ENCODE data around the gene ZNF276.

The ZNF276 gene

DNA sequence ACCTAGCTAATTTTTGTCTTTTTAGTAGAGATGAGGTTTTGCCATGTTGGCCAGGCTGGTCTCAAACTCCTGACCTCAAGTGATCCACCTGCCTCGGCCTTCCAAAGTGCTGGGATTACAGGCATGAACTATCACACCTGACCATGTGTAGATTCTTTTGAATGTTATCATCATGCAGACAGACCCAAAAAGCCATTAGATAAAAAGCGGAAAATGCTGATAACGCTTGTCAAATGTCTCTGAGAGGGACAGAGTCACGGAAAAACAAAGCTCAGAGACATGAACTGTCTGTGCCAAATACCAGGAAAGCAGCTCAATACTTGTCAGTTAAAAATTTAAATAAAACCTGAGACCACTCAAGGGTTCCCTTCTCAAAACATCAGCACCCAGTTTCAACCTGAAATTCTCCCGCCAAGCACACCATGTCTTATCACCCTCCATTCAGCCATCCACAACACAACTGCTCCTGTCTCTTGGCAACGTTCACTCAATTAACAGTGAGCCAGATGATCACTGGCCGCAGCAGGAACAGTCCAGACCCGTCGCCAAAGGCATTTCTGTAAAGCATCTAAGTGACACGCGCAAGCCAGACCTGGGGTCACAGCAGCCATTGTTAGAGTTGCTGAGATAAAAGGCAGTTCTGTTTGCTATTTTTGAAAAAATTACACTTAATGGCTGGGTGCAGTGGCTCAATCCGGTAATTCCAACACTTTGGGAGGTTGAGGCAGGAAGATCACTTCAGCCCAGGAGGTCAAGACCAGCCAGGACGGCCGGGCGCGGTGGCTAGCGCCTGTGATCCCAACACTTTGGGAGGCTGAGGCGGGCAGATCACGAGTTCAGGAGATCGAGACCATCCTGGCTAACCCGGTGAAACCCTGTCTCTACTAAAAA lies 65.4 kb downstream of the ZNF276 start:
- no peak for DNase-seq

DNA sequence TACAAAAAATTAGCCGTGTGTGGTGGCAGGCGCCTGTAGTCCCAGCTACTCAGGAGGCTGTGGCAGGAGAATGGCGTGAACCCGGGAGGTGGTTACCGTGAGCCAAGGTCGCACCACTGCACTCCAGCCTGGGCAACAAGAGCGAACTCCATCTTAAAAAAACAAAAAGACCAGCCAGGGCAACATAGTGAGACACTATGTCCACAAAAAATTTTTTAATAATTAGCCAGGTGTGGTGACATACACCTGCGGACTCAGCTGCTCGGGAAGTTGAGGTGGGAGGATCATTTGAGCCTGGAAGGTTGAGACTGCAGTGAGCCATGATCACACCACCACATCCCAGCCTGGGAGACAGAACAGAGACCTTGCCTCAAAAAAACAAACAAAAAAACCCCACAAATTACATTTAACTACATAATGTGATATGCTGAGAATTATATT lies 66.0 kb downstream of the ZNF276 start:
- no peak for DNase-seq
